LNCAP (cell line): ENCODE measurements around the gene SNX13.

Experiments
- CTCF ChIP-seq: fragments of 450-650 bp; IDR thresholded peaks from 2 replicates; pipeline ENCODE4 v1.5.1; 2017; ENCODE audit warnings: mild to moderate bottlenecking

Gene SNX13

GRCh38 chr7:17934612-17935240, 5.6 kb downstream of the SNX13 start:
- TF ChIP-seq CTCF, result no peak

- no peak for TF ChIP-seq CTCF
Measured at GRCh38 chr7:17934094-17934493, 6.2 kb downstream of the SNX13 start.

DNA sequence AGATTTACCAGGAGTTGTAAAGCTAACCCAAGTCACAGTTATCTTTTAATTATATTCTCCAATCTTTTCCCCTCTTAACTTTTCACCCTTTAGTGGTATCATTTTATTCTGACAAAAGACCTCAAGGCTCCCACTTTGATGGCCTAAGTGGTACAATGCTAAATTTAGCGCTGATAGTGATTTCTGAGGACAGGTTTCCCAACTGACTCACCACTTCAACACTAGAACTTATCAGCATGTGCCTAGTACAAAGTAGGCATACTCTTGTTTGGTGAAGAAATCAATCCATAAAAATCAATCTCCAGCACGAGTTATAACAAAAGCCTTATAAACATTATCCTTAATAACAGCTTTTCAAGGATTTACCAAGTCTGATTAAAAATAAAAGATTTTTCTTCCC, 7.5 kb downstream of the SNX13 start:
- TF ChIP-seq CTCF, result no peak

DNA sequence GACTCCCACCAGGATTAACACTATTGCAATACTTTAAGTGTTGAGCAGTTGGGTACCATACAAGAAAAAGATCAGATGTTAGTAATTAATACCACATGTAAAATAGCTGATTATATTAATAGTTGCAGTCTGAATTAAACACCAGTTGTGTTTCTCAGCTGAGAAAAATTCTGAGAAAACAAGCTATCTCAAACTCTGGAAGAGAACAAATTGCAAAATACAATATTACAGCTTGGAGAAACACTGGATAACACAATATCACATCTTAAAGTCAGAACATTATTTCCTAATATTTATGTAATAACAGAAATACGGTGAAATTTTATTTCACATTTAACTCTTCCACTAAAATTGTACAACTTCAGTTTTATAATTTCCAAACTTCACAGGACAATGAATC, 9.2 kb downstream of the SNX13 start:
- no peak for TF ChIP-seq CTCF

GRCh38 chr7:17930546-17930945, 9.7 kb downstream of the SNX13 start:
- TF ChIP-seq CTCF, result no peak

- TF ChIP-seq CTCF, result no peak
Measured at GRCh38 chr7:17929647-17930395, 10.5 kb downstream of the SNX13 start.

DNA sequence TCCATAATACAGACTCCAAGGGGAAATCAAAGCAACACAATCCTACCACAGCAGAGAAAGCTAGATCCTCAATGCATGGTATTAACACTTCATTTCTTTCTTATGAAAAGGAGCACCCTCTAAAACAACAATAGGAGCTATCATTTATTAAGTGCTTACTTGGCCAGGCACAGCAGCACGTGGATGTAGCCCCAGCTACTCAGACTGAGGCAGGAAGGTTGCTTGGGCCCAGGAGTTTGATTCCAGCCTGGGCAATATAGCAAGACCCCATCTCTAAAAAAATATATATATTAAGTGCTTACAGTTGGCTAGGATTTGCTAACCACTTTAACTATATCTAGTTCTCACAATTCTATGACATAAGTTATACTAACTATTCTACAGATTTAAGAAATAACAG, 12.2 kb downstream of the SNX13 start:
- no peak for TF ChIP-seq CTCF
